Erythroblast (primary cell): ENCODE data around the gene KNCN.

Source experiments
- GATA1 ChIP-seq: IDR thresholded peaks from 2 replicates; pipeline ENCODE4 v1.6.1; 2011; ENCODE audit warnings: low read depth, mild to moderate bottlenecking, control low read depth, low read length, moderate library complexity
- POLR2A ChIP-seq: IDR thresholded peaks from 2 replicates; pipeline ENCODE4 v1.6.1; 2011; ENCODE audit warnings: mild to moderate bottlenecking, low read length

GRCh38 chr1:46517932-46518498 lies 33.4 kb downstream of the KNCN start:
- TF ChIP-seq POLR2A (no peak), GATA1 (no peak)
